HG02884 (cell line): ENCODE results near the gene HTR4.

ENCODE experiments used
- ATAC-seq: cut with Tn5 transposase; IDR thresholded peaks from one replicate; pipeline ENCODE4 v1.9.1; 2021; ENCODE audit warnings: mild to moderate bottlenecking, moderate library complexity; ENCODE audit not compliant: unreplicated experiment

Gene HTR4

GRCh38 chr5:148443241-148443640 is 211.1 kb downstream of the HTR4 start:
- ATAC-seq: no peak

- ATAC-seq: no peak
Measured at GRCh38 chr5:148438933-148439332, 215.4 kb downstream of the HTR4 start.

- ATAC-seq: no peak
Measured at GRCh38 chr5:148437249-148437648, 217.1 kb downstream of the HTR4 start.

- ATAC-seq: no peak
Measured at GRCh38 chr5:148436029-148436428, 218.3 kb downstream of the HTR4 start.

- no peak for ATAC-seq
Measured at GRCh38 chr5:148433826-148434225, 220.5 kb downstream of the HTR4 start.
